Neural crest cell (in vitro differentiated cells): Measurements from ENCODE around the gene SBF2. TPM values are rescaled to one million over a fixed set of nuclear protein-coding genes. Genes with fewer than 3 reads are reported as not detected.

Source experiments
- DNase-seq: peaks from one replicate; pipeline ENCODE4 v3.0.0; 2021; ENCODE audit warnings: low read depth, mixed read lengths, low spot score
- H3K27ac Mint-ChIP-seq: one replicate; pipeline ENCODE4 v1.8.0; 2021; ENCODE audit warnings: mild to moderate bottlenecking, mixed read lengths; ENCODE audit not compliant: unreplicated experiment
- H3K27me3 Mint-ChIP-seq: 2 replicates; pipeline ENCODE4 v1.8.0; 2021; ENCODE audit warnings: low read depth, mild to moderate bottlenecking, mixed read lengths
- H3K36me3 Mint-ChIP-seq: 2 replicates; pipeline ENCODE4 v1.8.0; 2021; ENCODE audit warnings: low read depth, mild to moderate bottlenecking, mixed read lengths
- H3K4me1 Mint-ChIP-seq: 2 replicates; pipeline ENCODE4 v1.8.0; 2021; ENCODE audit warnings: mixed read lengths
- H3K4me3 Mint-ChIP-seq: one replicate; pipeline ENCODE4 v1.8.0; 2021; ENCODE audit warnings: mild to moderate bottlenecking, mixed read lengths
- H3K9me3 Mint-ChIP-seq: 2 replicates; pipeline ENCODE4 v1.8.0; 2021; ENCODE audit warnings: mixed read lengths
- total RNA-seq: library from RNA; stranded (reverse); gene quantifications from 2 replicates; pipeline ENCODE4 v1.2.1, GENCODE V29; 2021
- TF ChIP-seq, protein P1 (sequence below): fragments of 200-600 bp; sonication (generic); conservative IDR thresholded peaks from 2 replicates; pipeline ENCODE4 v1.5.0; 2021; ENCODE audit warnings: antibody characterized with exemption, mild to moderate bottlenecking

The SBF2 gene
- total RNA-seq, 1 donor from 2014 or later, result 30.2 TPM

DNA sequence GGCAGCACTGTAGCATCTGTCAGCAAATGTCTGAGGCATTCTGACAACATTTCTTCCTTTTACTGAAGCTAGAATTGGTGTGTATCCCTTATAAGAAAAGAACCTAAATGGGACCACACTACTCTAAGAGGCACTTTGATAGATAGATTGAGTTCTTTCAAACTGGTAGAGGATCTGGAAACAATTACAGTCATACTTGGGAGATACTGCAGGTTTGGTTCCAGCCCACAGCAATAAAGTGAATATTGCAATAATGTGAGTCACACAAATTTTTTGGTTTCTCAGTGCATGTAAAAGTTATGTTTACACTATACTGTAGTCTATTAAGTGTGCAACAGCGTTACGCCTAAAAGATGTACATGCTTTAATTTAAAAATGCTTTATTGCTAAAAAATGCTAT lies 96.9 kb downstream of the SBF2 start:
- no peaks in the 10 kb centered on the region for H3K27me3 Mint-ChIP-seq
- peaks cover 2% of the 10 kb centered on the region for H3K9me3 Mint-ChIP-seq
- no peak overlapping the region for H3K27ac Mint-ChIP-seq
- peaks cover 11% of the 10 kb centered on the region for H3K4me1 Mint-ChIP-seq
- peaks cover 8% of the 10 kb centered on the region for H3K36me3 Mint-ChIP-seq
- H3K4me3 Mint-ChIP-seq, result no peak overlapping the region
- no peak for DNase-seq
- TF ChIP-seq, protein P1, sequence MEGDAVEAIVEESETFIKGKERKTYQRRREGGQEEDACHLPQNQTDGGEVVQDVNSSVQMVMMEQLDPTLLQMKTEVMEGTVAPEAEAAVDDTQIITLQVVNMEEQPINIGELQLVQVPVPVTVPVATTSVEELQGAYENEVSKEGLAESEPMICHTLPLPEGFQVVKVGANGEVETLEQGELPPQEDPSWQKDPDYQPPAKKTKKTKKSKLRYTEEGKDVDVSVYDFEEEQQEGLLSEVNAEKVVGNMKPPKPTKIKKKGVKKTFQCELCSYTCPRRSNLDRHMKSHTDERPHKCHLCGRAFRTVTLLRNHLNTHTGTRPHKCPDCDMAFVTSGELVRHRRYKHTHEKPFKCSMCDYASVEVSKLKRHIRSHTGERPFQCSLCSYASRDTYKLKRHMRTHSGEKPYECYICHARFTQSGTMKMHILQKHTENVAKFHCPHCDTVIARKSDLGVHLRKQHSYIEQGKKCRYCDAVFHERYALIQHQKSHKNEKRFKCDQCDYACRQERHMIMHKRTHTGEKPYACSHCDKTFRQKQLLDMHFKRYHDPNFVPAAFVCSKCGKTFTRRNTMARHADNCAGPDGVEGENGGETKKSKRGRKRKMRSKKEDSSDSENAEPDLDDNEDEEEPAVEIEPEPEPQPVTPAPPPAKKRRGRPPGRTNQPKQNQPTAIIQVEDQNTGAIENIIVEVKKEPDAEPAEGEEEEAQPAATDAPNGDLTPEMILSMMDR, result no peak

DNA sequence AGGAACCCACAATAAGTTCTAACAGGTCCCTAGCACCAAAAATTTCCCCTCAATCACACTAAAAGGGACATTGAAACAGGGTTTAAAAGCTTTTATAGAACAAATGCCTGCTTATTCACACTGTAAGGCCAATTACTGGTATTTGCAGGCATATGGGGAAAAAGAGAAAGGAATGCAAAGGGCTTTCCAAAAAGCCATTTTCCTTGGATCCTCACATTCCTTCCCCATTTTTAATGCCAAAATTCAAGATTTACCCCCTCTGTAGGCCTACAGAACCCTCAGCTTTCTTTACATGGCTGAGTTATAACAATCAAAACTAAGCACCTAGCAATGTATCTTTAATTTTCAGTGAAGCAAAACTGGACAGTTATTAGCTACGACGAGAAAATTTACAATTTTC lies 102.0 kb downstream of the SBF2 start:
- H3K4me1 Mint-ChIP-seq, result no peaks in the 10 kb centered on the region
- no peaks in the 10 kb centered on the region for H3K9me3 Mint-ChIP-seq
- no peak overlapping the region for H3K27ac Mint-ChIP-seq
- no peak overlapping the region for H3K4me3 Mint-ChIP-seq
- H3K27me3 Mint-ChIP-seq, result no peaks in the 10 kb centered on the region
- TF ChIP-seq, protein P1, result no peak
- peaks cover 6% of the 10 kb centered on the region for H3K36me3 Mint-ChIP-seq
- DNase-seq, result no peak

DNA sequence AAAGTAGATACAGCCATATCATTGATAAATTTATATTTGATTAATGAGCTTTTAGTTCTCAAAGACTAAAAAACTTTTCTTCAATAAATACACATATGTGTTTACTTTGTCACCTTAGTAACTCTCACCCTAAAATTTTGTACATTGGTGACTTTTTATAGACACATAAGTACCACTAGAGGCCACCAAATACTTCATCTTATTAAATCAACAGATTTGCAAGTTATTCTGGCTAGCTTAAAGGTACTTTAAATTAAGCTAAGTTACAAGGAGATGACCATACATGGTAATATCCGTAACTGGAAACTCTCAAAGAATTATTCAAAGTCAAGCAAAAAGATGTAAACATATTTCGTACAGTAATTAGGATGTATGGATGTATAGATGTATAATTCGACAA lies 112.2 kb downstream of the SBF2 start:
- H3K27ac Mint-ChIP-seq, result no peak overlapping the region
- no peak for DNase-seq
- H3K27me3 Mint-ChIP-seq, result no peaks in the 10 kb centered on the region
- H3K36me3 Mint-ChIP-seq, result peaks cover 4% of the 10 kb centered on the region
- no peaks in the 10 kb centered on the region for H3K4me1 Mint-ChIP-seq
- no peak overlapping the region for H3K4me3 Mint-ChIP-seq
- H3K9me3 Mint-ChIP-seq, result no peaks in the 10 kb centered on the region
- TF ChIP-seq, protein P1, result peak; percentile 53

DNA sequence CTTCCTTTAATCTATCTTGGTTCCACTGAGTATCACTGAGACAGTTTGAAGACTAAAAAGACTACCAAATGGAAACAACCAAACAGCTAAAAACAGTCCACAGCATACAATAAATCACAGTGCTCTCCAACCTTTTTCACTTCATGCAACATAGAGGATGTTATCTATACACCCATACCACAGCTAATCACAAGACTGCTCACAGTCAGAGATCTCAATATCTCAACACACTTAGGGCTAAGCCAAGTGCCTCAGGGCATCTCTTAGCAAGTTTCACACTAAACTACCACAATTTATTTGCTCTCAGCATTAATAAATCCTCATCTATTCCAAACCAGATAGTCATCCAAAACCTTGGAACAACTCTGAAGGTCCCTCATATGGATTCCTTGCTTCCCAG lies 129.4 kb downstream of the SBF2 start:
- Mint-ChIP-seq H3K27me3 (no peaks in the 10 kb centered on the region), H3K4me1 (no peaks in the 10 kb centered on the region), H3K27ac (no peak overlapping the region), H3K36me3 (no peaks in the 10 kb centered on the region), H3K9me3 (no peaks in the 10 kb centered on the region), H3K4me3 (no peak overlapping the region)
- DNase-seq, result no peak
- TF ChIP-seq, protein P1, result no peak

DNA sequence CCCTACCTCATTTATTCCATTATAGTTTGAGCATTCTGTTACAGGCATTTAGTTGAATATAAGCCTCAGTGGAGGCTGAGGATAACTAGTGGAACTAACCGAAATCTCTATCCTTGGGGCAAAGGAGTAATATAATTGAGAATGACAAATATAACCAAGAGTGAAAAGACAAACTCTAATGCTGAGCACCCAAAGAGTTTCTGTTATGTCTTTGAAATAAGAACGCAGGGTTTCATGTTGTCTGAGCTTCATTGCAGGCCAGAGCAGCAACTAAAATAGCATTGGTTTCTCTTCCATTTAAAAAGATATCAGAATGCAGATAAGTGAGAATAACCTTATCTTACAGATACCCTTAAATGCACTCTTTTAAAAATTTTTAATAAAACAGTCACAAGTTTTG lies 131.8 kb downstream of the SBF2 start:
- H3K27me3 Mint-ChIP-seq, result no peaks in the 10 kb centered on the region
- H3K36me3 Mint-ChIP-seq, result peaks cover 7% of the 10 kb centered on the region
- TF ChIP-seq, protein P1, result no peak
- DNase-seq, result no peak
- H3K27ac Mint-ChIP-seq, result no peak overlapping the region
- H3K9me3 Mint-ChIP-seq, result peaks cover 3% of the 10 kb centered on the region
- no peak overlapping the region for H3K4me3 Mint-ChIP-seq
- no peaks in the 10 kb centered on the region for H3K4me1 Mint-ChIP-seq

DNA sequence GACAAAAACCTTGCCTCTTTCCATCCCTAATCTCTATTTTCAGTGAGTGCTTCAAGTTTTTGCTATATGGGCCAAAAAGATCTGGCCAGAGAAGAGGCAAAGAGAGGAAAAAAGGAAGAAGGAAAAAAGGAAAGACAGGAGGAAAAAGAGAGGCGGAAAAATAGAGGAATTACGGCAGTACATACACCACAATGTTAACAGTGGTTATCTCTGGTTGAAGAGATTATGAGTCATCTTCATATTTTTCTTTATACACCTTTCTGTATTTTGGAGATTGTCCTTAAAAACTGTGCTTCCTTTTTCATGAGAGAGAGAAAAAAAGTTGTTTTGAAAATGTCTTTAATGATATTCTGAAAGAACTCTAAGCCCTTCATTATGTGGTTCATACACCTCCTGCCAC lies 133.7 kb downstream of the SBF2 start:
- Mint-ChIP-seq H3K36me3 (peaks cover 12% of the 10 kb centered on the region), H3K27ac (no peak overlapping the region), H3K27me3 (no peaks in the 10 kb centered on the region), H3K4me1 (no peaks in the 10 kb centered on the region), H3K9me3 (peaks cover 11% of the 10 kb centered on the region), H3K4me3 (no peak overlapping the region)
- DNase-seq, result no peak
- TF ChIP-seq, protein P1, result no peak
